BJ (cell line): Measurements from ENCODE around the gene PRKCD. TPM values are rescaled to one million over a fixed set of nuclear protein-coding genes. Genes with fewer than 3 reads are reported as not detected.

Source experiments
- CTCF ChIA-PET: fragments of 350-600 bp; formaldehyde crosslinking; extraction: SDS; loops from one replicate; lab custom pipeline; 2021; ENCODE audit warnings: antibody characterized with exemption, inconsistent platforms; lab: Yijun Ruan, JAX
- POLR2A ChIA-PET: fragments of 300-600 bp; sonication (Branson Sonifier 250); formaldehyde crosslinking; extraction: SDS; loops from one replicate; lab custom pipeline; 2021; ENCODE audit warnings: antibody characterized with exemption; lab: Charles Lee
- DNase-seq: peaks from one replicate; pipeline ENCODE4 v3.0.0-alpha.2; 2011; ENCODE audit warnings: low read depth
- H3K27me3 ChIP-seq: 2 replicates; pipeline ENCODE4 v1.6.0; 2011; ENCODE audit warnings: low read length; ENCODE audit not compliant: control insufficient read depth, insufficient read depth
- H3K36me3 ChIP-seq: 2 replicates; pipeline ENCODE4 v1.5.1; 2011; ENCODE audit warnings: low read length; ENCODE audit not compliant: control insufficient read depth, insufficient read depth
- H3K4me3 ChIP-seq: 2 replicates; pipeline ENCODE4 v1.5.1; 2011; ENCODE audit warnings: low read depth, mild to moderate bottlenecking, control low read depth, low read length
- polyA plus RNA-seq: library from polyadenylated mRNA; depleted of rRNA; stranded (reverse); fragments of >200 nt; gene quantifications from 2 replicates; pipeline ENCODE4 v1.2.3, GENCODE V29; 2011
- TF ChIP-seq, protein P1 (sequence below): IDR thresholded peaks from 2 replicates; pipeline ENCODE4 v1.5.1; 2011; ENCODE audit warnings: low read depth, mild to moderate bottlenecking, control low read depth, inconsistent platforms, low read length, moderate library complexity; ENCODE audit not compliant: insufficient read depth

PRKCD gene
- polyA plus RNA-seq, 1 experiment: 33.5 TPM

DNA sequence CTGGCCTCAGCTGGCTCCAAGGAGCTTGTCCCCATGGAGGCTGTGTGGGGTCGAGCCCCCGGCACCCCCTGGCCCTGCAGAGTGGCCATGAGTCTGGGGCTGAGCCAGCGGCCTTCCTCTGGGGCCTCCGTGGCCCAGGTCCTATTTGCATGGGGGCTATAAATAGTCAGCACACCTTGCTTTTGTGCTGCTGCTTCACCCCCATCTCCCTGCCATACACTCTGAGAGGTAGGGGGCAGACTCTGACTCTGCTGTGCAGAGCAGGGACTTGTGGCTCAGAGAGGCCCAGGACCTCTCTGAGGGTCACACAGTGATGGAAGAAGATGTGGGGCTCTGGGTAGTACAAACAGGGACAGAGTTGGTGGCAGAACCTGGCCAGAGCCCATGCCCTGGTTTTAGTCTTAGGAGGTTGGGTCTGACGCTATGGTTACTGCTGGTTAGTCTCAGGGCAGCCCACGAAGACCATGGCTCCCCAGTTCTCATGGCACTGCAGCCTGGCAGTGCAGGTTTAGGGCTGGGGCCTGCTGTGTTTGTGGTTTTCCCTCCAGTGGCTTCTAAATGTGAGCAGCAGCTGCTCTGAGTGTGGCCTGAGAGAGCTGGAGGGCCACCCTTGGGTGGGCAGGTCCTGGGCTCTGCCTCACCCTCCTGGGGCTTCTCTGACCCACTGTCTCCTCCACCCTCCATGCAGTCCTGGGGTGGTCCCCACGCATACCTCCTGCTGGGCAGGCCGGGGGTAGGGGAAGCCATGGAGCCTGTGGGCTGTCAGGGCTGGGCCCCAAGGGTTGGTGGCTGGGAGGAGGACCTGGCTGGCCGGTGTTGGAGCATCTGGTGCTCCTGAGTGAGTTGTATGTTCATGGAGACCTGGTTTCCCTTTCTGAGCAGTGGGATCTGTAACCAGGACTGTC is 13.6 kb downstream of the PRKCD start:
- Histone ChIP-seq H3K27me3 (no peaks in the 10 kb centered on the region), H3K36me3 (peaks cover 12% of the 10 kb centered on the region), H3K4me3 (no peak overlapping the region)
- CTCF ChIA-PET: no interaction called here
- no peak for DNase-seq
- TF ChIP-seq, protein P1, sequence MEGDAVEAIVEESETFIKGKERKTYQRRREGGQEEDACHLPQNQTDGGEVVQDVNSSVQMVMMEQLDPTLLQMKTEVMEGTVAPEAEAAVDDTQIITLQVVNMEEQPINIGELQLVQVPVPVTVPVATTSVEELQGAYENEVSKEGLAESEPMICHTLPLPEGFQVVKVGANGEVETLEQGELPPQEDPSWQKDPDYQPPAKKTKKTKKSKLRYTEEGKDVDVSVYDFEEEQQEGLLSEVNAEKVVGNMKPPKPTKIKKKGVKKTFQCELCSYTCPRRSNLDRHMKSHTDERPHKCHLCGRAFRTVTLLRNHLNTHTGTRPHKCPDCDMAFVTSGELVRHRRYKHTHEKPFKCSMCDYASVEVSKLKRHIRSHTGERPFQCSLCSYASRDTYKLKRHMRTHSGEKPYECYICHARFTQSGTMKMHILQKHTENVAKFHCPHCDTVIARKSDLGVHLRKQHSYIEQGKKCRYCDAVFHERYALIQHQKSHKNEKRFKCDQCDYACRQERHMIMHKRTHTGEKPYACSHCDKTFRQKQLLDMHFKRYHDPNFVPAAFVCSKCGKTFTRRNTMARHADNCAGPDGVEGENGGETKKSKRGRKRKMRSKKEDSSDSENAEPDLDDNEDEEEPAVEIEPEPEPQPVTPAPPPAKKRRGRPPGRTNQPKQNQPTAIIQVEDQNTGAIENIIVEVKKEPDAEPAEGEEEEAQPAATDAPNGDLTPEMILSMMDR: no peak
- POLR2A ChIA-PET: no interaction called here

DNA sequence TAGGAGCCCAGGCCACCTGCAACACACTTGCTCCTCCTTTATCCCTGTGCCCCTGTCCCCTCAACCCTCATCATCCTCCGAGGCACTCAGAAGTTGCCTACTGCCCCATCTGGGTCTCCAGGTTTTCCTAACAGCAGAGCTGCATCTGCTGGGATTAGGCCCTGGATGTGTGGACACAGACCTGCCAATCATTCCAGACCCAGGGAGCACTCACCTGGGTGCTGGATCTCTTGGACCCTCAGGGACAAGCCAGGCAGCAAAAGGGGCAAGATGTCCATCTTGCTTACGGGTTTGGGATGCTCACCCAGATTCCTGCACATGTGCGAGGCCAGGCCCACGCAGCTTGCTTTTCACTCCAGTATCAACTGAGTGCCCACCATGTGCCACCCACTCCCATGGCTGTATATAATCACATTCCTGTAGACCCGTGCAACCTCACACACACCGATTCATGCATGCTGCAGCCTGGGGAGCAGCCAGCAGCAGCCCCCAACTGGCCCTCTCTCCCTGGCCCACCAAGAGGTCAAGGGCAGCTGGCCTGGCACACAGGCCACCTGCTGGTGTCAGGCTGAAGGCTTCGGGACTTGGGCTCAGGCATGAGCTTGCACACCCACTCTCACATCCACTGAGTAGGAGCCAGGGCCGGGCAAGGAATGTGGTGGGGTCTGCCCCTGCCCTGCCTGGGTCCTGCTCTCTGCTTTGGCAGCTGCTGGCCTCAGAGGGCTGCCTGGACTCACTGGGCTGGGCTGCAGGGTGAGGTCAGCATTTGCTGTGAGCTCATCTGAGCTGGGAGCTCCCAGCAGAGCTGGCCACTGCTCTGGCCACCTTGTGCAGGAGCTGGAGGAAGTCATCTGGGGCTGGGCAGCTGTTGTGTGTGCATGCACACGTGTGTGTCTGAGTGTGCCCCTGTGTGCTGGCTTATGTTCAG is 14.9 kb downstream of the PRKCD start:
- H3K36me3 ChIP-seq: peaks cover 14% of the 10 kb centered on the region
- CTCF ChIA-PET: interaction anchor here (1.0 kb wide), 1 partner anchor 20 kb away, joined by 3 read pairs; no protein-coding TSS in a partner anchor
- TF ChIP-seq, protein P1: no peak
- POLR2A ChIA-PET: no interaction called here
- no peaks in the 10 kb centered on the region for H3K27me3 ChIP-seq
- no peak for DNase-seq
- no peak overlapping the region for H3K4me3 ChIP-seq

DNA sequence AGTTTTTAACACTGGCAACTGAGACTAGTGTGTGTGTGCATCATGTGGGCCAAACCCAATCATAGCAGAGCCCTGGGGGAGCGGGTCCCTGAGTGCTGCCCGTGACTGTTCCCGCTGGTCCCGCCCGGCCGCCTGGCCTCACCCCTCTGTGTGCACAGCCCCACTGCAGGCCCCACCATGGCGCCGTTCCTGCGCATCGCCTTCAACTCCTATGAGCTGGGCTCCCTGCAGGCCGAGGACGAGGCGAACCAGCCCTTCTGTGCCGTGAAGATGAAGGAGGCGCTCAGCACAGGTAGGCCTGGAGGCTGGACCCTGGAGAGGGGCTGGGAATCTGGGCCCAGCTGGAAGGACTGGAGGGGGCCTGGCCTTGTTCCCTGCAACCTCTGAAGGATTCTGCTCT is 17.2 kb downstream of the PRKCD start:
- no peak for DNase-seq
- H3K4me3 ChIP-seq: no peak overlapping the region
- ChIA-PET CTCF (interaction anchor here (2.7 kb wide), 1 partner anchor 17 kb away, joined by 13 read pairs; no protein-coding TSS in a partner anchor), POLR2A (no interaction called here)
- peaks cover 26% of the 10 kb centered on the region for H3K36me3 ChIP-seq
- H3K27me3 ChIP-seq: no peaks in the 10 kb centered on the region
- TF ChIP-seq, protein P1: no peak

DNA sequence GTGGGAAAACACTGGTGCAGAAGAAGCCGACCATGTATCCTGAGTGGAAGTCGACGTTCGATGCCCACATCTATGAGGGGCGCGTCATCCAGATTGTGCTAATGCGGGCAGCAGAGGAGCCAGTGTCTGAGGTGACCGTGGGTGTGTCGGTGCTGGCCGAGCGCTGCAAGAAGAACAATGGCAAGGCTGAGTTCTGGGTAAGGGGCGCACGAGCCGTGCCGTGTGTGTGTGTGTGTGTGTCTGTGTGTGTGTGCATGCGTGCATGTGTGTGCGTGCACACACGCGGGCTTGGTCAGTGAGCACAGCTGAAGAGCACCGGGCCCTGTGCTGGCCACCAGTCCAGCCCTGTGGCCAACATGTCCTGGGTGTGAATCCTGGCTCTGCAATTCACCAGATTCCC is 18.6 kb downstream of the PRKCD start:
- no peak for DNase-seq
- ChIA-PET POLR2A (no interaction called here), CTCF (interaction anchor here (1.3 to 2.7 kb wide), 2 partner anchors 16 to 65 kb away, joined by 3 to 13 read pairs; no protein-coding TSS in a partner anchor)
- peaks cover 28% of the 10 kb centered on the region for H3K36me3 ChIP-seq
- no peaks in the 10 kb centered on the region for H3K27me3 ChIP-seq
- TF ChIP-seq, protein P1: no peak
- H3K4me3 ChIP-seq: no peak overlapping the region
